GM10847 (cell line): Measurements from ENCODE around the gene ADGRG3.

Experiments
- POLR2A ChIP-seq: IDR thresholded peaks from 2 replicates; pipeline ENCODE4 v1.6.1; 2011; ENCODE audit not compliant: insufficient read length; ENCODE audit errors: extremely low read depth

The ADGRG3 gene

GRCh38 chr16:57687363-57687929 is 19.3 kb downstream of the ADGRG3 start:
- no peak for TF ChIP-seq POLR2A

GRCh38 chr16:57688487-57688986 is 20.4 kb downstream of the ADGRG3 start:
- no peak for TF ChIP-seq POLR2A

DNA sequence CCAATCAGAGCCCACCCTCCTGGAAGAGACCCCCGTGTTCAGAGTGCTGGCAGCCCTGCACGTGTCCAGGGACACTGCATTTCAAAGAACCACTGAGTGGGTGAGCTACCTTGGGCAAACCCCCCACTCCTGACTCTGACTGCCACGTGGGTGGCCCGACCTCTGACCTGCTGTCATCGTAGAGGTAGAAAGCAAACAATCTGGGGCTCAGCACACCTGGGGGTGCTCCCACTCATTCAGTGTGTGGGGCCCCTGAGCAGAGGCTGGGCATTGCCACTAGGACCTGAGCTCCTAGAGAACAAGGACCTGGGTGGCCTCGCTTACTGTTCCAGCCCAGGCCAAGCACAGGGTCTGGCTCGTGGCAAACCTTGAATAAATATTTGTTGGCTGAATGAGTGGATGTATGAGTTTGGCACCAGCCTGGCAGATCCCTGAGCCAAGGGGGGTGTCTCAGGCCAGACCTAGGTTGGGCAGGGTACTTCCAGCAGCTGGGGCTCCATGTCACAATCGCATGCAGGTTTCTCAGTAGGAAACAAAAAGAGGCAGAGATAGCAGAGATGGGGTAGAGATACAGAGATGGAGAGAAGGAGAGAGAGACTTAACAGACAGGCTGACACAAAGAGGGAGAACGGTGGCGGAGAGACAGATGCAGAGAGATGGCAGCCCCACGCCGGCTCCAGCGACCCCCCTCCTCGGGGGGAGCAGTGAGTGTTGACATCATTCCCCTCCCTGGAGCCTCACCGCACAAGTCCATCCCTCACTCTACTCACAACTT is 21.1 kb downstream of the ADGRG3 start:
- no peak for TF ChIP-seq POLR2A

GRCh38 chr16:57689762-57690558 is 21.9 kb downstream of the ADGRG3 start:
- TF ChIP-seq POLR2A: no peak

DNA sequence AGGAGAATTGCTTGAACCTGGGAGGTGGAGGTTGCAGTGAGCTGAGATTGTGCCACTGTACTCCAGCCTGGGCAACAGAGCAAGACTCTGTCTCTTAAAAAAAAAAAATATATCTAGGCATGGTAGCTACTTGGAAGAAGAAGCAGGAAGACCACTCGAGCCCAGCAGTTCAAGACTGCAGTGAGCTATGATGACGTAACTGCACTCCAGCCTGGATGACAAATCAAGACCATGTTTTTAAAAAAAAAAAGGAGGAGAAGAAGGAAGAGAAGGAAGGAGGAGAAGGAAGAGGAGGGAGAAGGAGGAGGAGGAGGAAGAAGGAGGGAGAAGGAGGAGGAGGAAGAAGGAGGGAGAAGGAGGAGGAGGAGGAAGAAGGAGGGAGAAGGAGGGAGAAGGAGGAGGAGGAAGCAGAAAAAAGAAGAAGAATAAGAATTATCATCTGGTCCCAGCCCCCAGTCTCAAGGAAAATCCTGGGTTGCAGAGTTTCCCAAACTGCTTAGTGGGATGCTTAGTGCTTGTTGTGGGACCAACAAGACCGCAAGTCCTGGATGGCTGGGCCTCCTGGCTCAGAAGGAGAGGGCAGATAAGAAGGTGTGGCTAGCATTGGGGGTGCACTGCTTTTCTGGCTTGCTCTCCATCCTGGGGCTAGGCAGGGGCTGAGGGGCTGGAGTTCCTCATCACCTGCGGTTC is 22.8 kb downstream of the ADGRG3 start:
- TF ChIP-seq POLR2A: no peak

GRCh38 chr16:57692636-57693035 is 24.5 kb downstream of the ADGRG3 start:
- no peak for TF ChIP-seq POLR2A

DNA sequence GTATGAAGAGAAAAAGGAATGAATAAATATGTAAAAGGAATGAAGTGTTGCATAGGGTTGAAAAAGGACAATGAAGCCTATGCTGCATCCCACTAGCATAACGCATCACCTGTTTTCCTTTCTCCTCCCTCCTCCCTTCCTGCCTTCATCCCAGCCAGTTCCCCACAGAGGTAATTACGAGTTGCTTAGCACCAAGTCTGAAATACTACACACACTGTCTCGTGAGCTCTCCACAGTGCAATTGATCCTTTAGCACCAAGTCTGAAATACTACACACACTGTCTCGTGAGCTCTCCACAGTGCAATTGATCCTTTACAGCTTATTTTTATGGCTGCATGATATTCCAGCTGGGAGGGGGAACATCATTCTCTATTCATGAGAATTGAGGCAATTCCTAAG is 25.4 kb downstream of the ADGRG3 start:
- TF ChIP-seq POLR2A: no peak

DNA sequence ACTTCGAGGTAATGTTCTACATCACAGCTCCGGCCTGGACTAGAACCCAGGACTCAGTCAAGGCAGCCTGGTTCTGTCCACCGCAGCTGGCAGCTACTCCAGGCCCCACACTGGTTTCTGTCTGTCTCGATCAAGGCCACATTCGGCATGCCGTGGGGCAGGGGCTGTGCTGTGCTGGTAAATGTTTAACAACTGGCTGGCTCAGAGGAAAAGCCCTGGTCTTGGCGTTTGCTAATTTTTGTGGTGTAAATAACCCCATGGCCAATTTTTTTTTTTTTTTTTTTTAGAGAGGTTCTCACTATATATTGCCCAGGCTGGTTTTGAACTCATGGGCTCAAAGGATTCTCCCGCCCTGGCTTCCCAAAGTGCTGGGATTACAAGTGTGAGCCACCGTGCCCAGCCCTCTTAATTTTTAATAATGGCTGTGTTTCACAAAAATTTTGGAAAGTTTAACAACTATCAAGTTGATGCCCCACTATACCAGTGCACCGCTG is 26.2 kb downstream of the ADGRG3 start:
- no peak for TF ChIP-seq POLR2A

GRCh38 chr16:57694725-57695679 is 26.9 kb downstream of the ADGRG3 start, which contains the start of gene DRC7:
DRC7 (plus strand) TSS chr16:57694806; CDS start chr16:57697950, 3,144 bp downstream.
- no peak for TF ChIP-seq POLR2A

DNA sequence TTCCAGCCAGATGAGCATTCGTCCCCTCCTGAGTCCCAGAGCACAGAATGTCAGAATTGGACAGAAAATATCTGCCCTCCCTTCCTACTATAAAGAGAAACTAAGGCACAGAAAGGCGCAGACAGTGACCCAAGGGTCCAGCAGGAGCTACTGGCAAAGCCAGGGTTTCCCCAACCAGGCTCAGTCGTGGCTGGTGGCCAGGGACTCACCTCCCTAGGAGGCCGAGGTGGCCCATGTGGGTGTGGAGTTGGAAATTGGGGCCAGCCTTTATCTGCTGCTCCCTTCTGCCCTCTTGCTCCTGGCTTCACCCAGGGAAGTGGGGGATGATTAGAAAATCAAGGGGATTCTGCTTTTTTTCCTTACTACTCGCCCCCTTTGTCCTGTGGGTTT is 27.6 kb downstream of the ADGRG3 start:
- no peak for TF ChIP-seq POLR2A

DNA sequence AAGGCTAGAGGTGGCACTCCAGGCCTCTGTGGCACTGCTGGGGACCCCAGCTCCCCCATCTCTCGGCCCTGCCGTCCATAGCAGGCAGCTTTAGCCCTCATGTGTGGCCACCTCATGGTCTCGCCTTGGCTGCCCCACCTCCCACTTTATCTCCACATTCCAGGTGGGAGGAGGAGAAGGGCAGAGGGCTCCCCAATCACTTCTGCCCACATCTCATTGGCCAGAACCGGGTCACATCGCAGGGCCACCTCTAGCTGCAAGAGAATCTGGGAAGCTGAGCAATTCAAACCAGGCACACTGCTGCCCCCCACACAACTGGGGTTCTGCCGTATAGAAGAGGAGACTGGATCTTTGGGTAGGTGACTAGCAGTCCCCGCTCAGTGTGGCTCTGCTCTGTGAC is 28.1 kb downstream of the ADGRG3 start:
- TF ChIP-seq POLR2A: no peak

DNA sequence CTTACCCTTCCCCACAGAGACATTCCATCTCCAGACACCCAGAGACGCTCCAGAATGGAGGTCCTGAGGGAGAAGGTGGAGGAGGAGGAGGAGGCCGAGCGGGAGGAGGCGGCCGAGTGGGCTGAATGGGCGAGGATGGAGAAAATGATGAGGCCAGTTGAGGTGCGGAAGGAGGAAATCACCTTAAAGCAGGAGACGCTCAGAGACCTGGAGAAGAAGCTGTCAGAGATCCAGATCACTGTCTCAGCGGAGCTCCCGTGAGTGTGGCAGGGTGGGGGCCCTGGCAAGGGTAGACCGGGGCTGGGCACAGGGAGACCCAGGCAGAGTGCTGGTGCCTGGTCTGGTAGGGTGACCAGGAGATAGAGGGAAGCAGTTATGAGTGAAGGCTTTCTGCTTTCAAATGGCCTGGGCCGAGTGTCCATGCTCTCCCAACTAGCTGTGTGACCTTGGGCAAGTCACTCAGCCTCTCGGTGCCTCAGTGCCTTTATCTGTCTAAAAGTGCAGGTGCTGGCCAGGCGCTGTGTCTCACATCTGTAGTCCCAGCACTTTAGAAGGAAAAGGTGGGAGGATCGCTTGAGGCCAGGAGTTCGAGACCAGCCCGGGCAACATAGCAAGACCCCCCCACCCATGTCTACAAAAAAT is 29.9 kb downstream of the ADGRG3 start:
- no peak for TF ChIP-seq POLR2A

- TF ChIP-seq POLR2A: no peak
These were observed 30.8 kb downstream of the ADGRG3 start for GRCh38 chr16:57698812-57699405.
